K562 (cell line): ENCODE results near the gene FAM124A. TPM values are rescaled to one million over a fixed set of nuclear protein-coding genes. Genes with fewer than 3 reads are reported as not detected.

ENCODE experiments used
- ATAC-seq: fragments of 200-7000 bp; cut with Tn5 transposase; 3 replicates; pipeline ENCODE4 v1.9.1; 2020; ENCODE audit warnings: moderate library complexity
- BruUV-seq: library from RNA; stranded (reverse); fragments of 400-500 nt; replicated peaks from 2 replicates; lab custom pipeline; 2021; lab: Mats Ljungman, UMichigan
- CTCF ChIA-PET: fragments of 300-600 bp; formaldehyde crosslinking; extraction: SDS; loops from one replicate; lab custom pipeline; 2021; ENCODE audit warnings: low intra/inter-chr PET ratio; lab: Yijun Ruan, JAX
- POLR2A ChIA-PET: fragments of 300-600, 350-650 bp; sonication (Branson Sonifier 250); formaldehyde crosslinking; extraction: SDS; loops from one replicate; lab custom pipeline; 2021; ENCODE audit warnings: antibody characterized with exemption, inconsistent platforms; lab: Yijun Ruan, JAX
- DNase-seq, 4 experiments: peaks; one replicate each; pipeline versions ENCODE4 v3.0.0 to v3.0.0-alpha.2; 2011 to 2018; ENCODE audit warnings: low spot score in 3 of 4, mixed read lengths in 3 of 4; ENCODE audit errors: extremely low read depth in 1 of 4
- FAIRE-seq: peaks from 2 replicates; lab custom pipeline; 2011; peaks lifted over from hg19 to GRCh38; lab: Jason Lieb, UNC
- H2AFZ ChIP-seq: 2 replicates; pipeline ENCODE4 v1.6.0; 2011; ENCODE audit warnings: low read depth, low read length, control low read depth, inconsistent platforms
- H3K27ac ChIP-seq: fragments of 200-600 bp; 3 replicates; pipeline ENCODE4 v1.8.0; 2011; ENCODE audit warnings: low read depth, mild to moderate bottlenecking, control low read depth, inconsistent platforms, low read length, moderate library complexity, mixed read lengths; ENCODE audit errors: extremely low read depth
- H3K27me3 ChIP-seq, 2 experiments: fragments of 300-600 bp in 1 of 2; 2 replicates in 1 of 2; 3 replicates in 1 of 2; pipeline versions ENCODE4 v1.6.0 to v1.8.0; 2011; ENCODE audit warnings: inconsistent platforms in 2 of 2, low read length in 2 of 2, mild to moderate bottlenecking in 1 of 2, mixed read lengths in 1 of 2, moderate library complexity in 1 of 2; ENCODE audit not compliant: control insufficient read depth in 2 of 2, insufficient read depth in 2 of 2
- H3K36me3 ChIP-seq: fragments of 300-600 bp; 3 replicates; pipeline ENCODE4 v1.8.0; 2011; ENCODE audit warnings: mild to moderate bottlenecking, low read length, inconsistent platforms; ENCODE audit not compliant: control insufficient read depth, insufficient read depth
- H3K4me1 ChIP-seq, 2 experiments: fragments of 200-600 bp in 1 of 2; replicated peaks in 1 of 2; 2 replicates in 1 of 2; 3 replicates in 1 of 2; pipeline versions ENCODE4 v1.5.1 to v1.8.0; 2011; ENCODE audit warnings: inconsistent platforms in 2 of 2, low read length in 2 of 2, mild to moderate bottlenecking in 1 of 2, mixed read lengths in 1 of 2, moderate library complexity in 1 of 2; ENCODE audit not compliant: control insufficient read depth in 2 of 2, insufficient read depth in 2 of 2
- H3K4me2 ChIP-seq: 2 replicates; pipeline ENCODE4 v1.6.1; 2011; ENCODE audit warnings: low read length, control low read depth, inconsistent platforms, mixed read lengths; ENCODE audit not compliant: insufficient read depth
- H3K4me3 ChIP-seq: fragments of 200-600 bp; sonication (generic), shearing (Covaris generic); 2 replicates; pipeline ENCODE4 v1.5.1; 2016; ENCODE audit warnings: control low read depth, inconsistent platforms
- H3K79me2 ChIP-seq: fragments of 200-600 bp; 3 replicates; pipeline ENCODE4 v1.8.0; 2011; ENCODE audit warnings: low read length, inconsistent platforms; ENCODE audit not compliant: control insufficient read depth, insufficient read depth
- H3K9ac ChIP-seq, 2 experiments: 2 replicates each; pipeline versions ENCODE4 v1.6.0 to v1.6.1; 2011; ENCODE audit warnings: low read depth in 2 of 2, low read length in 2 of 2, control low read depth in 1 of 2, inconsistent platforms in 1 of 2, mild to moderate bottlenecking in 1 of 2, mixed read lengths in 1 of 2; ENCODE audit not compliant: insufficient read depth in 1 of 2
- H3K9me1 ChIP-seq: one replicate; pipeline ENCODE4 v1.6.0; 2011; ENCODE audit warnings: inconsistent platforms, mild to moderate bottlenecking, low read length, moderate library complexity; ENCODE audit not compliant: control insufficient read depth, insufficient read depth
- H3K9me3 ChIP-seq: replicated peaks from 2 replicates; pipeline ENCODE4 v1.5.1; 2011; ENCODE audit warnings: low read depth, low read length, inconsistent platforms; ENCODE audit not compliant: control insufficient read depth, insufficient read depth
- H4K20me1 ChIP-seq: replicated peaks from 2 replicates; pipeline ENCODE4 v1.6.1; 2011; ENCODE audit warnings: low read length, inconsistent platforms, mixed read lengths; ENCODE audit not compliant: control insufficient read depth, insufficient read depth
- NFATC3 ChIP-seq: fragments of 450-650 bp; IDR thresholded peaks from 2 replicates; pipeline ENCODE4 v1.6.1; 2017; ENCODE audit warnings: mild to moderate bottlenecking
- NR2C1 ChIP-seq, 2 experiments: fragments of 450-650 bp; IDR thresholded peaks; 2 replicates each; pipeline ENCODE4 v1.6.1; 2017; ENCODE audit warnings: mild to moderate bottlenecking in 2 of 2, antibody characterized with exemption in 1 of 2, inconsistent platforms in 1 of 2, missing compliant biosample characterization in 1 of 2, missing genetic modification characterization in 1 of 2
- RBM34 ChIP-seq: fragments of 200-400 bp; formaldehyde crosslinking; IDR thresholded peaks from 2 replicates; pipeline ENCODE4 v1.6.1; 2018; ENCODE audit warnings: low read length, borderline replicate concordance; ENCODE audit not compliant: insufficient read depth
- RNF219 ChIP-seq: fragments of 250-450 bp; sonication (Bioruptor Pico); IDR thresholded peaks from 2 replicates; pipeline ENCODE4 v1.5.0; 2022; ENCODE audit warnings: mild to moderate bottlenecking
- STAT5B ChIP-seq: fragments of 250-450 bp; sonication (Bioruptor Pico); IDR thresholded peaks from 2 replicates; pipeline ENCODE4 v1.8.0; 2021; ENCODE audit warnings: mild to moderate bottlenecking, inconsistent platforms
- TRIM24 ChIP-seq, 2 experiments: fragments of 450-650 bp; IDR thresholded peaks; 2 replicates each; pipeline ENCODE4 v1.6.1; 2016
- U2AF1 ChIP-seq: fragments of 200-400 bp; formaldehyde crosslinking; optimal IDR thresholded peaks from 2 replicates; pipeline ENCODE3; 2017; ENCODE audit warnings: mild to moderate bottlenecking, low read depth, low read length, moderate library complexity
- ZBTB43 ChIP-seq: sonication (generic); formaldehyde crosslinking; IDR thresholded peaks from 2 replicates; pipeline ENCODE4 v1.8.0; 2023; ENCODE audit warnings: mild to moderate bottlenecking, missing genetic modification reagents
- ZNF274 ChIP-seq: IDR thresholded peaks from 2 replicates; pipeline ENCODE4 v1.6.1; 2011; ENCODE audit warnings: low read depth, mild to moderate bottlenecking, low read length, moderate library complexity, borderline replicate concordance
- ZNF408 ChIP-seq: fragments of 250-450 bp; sonication (Bioruptor Pico); IDR thresholded peaks from 2 replicates; pipeline ENCODE4 v1.4.0; 2020; ENCODE audit warnings: low read depth, mild to moderate bottlenecking, moderate library complexity
- ZNF436 ChIP-seq: fragments of 250-450, 450-650 bp; sonication (Bioruptor Pico); formaldehyde crosslinking; IDR thresholded peaks from 2 replicates; pipeline ENCODE4 v1.7.0; 2020; ENCODE audit warnings: mild to moderate bottlenecking
- ZNF518B ChIP-seq: fragments of 250-450 bp; sonication (Bioruptor Pico); IDR thresholded peaks from 2 replicates; pipeline ENCODE4 v1.5.0; 2021; ENCODE audit warnings: mild to moderate bottlenecking, moderate library complexity
- ZNF561 ChIP-seq: fragments of 450-650 bp; formaldehyde crosslinking; conservative IDR thresholded peaks from 2 replicates; pipeline ENCODE4 v1.4.0; 2020; ENCODE audit warnings: mild to moderate bottlenecking, moderate library complexity
- WGBS: fragments of 100-300 bp; shearing (Covaris generic); methylation state at CpG from one replicate; pipeline ENCODE4 v1.1.6; 2016; ENCODE audit warnings: low coverage, mixed read lengths; ENCODE audit not compliant: insufficient coverage; ENCODE audit errors: missing lambda C conversion rate; 5-methylcytosine and 5-hydroxymethylcytosine counted together
- in situ Hi-C: fragments of 300-500 bp; cut with MboI; formaldehyde crosslinking; loops from 4 replicates; pipeline ENCODE4 v1.15.0; 2018; ENCODE audit warnings: inconsistent platforms, mixed read lengths
- intact Hi-C: fragments of 100-400 bp; cut with micrococcal nuclease; formaldehyde crosslinking; loops from 2 replicates; pipeline ENCODE4 v1.14.2; 2022
- polyA plus RNA-seq, 8 experiments: library from polyadenylated mRNA; depleted of rRNA in 4 of 8; stranded (reverse) in 5 of 8; unstranded in 3 of 8; fragments of >200 nt; fragmentation: Nextera tagmentation in 2 of 8; fragmentation: Illumina TruSeq in 1 of 8; extraction: Ambion mirVana in 2 of 8; extraction: Trizol in 1 of 8; gene quantifications; 2 replicates each; pipeline versions ENCODE4 v1.2.1 to v1.2.3, GENCODE V29; 2011 to 2014; ENCODE audit warnings: inconsistent platforms in 1 of 8, missing spikeins in 1 of 8
- total RNA-seq, 7 experiments: library from RNA; depleted of rRNA in 6 of 7; stranded (reverse); fragments of >200 nt in 6 of 7; fragmentation: Illumina TruSeq in 2 of 7; extraction: Trizol in 2 of 7; gene quantifications; 2 replicates each; pipeline versions ENCODE4 v1.2.1 to v1.2.3, GENCODE V29; 2011 to 2021; ENCODE audit warnings: low replicate concordance in 1 of 7
- TF ChIP-seq, protein P1 (sequence below): fragments of 450-650 bp; IDR thresholded peaks from one replicate; pipeline ENCODE4 v1.6.1; 2018; ENCODE audit warnings: mild to moderate bottlenecking, moderate library complexity; ENCODE audit not compliant: partially characterized antibody

The FAM124A gene
- total and polyA plus RNA-seq, 9 of the 15 experiments (the other 6 are each of a cell fraction or from before 2014, with no cell fraction given) = not detected

GRCh38 chr13:51323824-51324511, 101.8 kb downstream of the FAM124A start:
- DNase-seq (no peak), FAIRE-seq (no peak), ATAC-seq (no peak)
- Histone ChIP-seq H3K4me2 (no peak overlapping the region), H3K27ac (no peak overlapping the region), H3K27me3 (peaks cover 0 to 11% of the 10 kb centered on the region in 2 experiments; a peak in 3 of 5 replicates), H4K20me1 (no peaks in the 10 kb centered on the region), H3K4me3 (no peak overlapping the region), H3K4me1 (no peaks in the 10 kb centered on the region; a peak in 1 of 5 replicates), H2AFZ (no peak overlapping the region), H3K9me1 (no peaks in the 10 kb centered on the region), H3K79me2 (no peaks in the 10 kb centered on the region), H3K36me3 (no peaks in the 10 kb centered on the region), H3K9ac (no peak overlapping the region), H3K9me3 (no peaks in the 10 kb centered on the region)
- CTCF ChIA-PET = no interaction called here
- in situ Hi-C loops = no loop called here
- POLR2A ChIA-PET = no interaction called here
- BruUV-seq = no TSS peak
- WGBS = 0% methylated on average over 5 of the region's 5 CpGs
- intact Hi-C loops = no loop called here
- no peak for TF ChIP-seq RNF219
- TF ChIP-seq ZNF408 (CRISPR knock-in tag) = no peak
- TF ChIP-seq ZNF274 = no peak
- TF ChIP-seq, protein P1, sequence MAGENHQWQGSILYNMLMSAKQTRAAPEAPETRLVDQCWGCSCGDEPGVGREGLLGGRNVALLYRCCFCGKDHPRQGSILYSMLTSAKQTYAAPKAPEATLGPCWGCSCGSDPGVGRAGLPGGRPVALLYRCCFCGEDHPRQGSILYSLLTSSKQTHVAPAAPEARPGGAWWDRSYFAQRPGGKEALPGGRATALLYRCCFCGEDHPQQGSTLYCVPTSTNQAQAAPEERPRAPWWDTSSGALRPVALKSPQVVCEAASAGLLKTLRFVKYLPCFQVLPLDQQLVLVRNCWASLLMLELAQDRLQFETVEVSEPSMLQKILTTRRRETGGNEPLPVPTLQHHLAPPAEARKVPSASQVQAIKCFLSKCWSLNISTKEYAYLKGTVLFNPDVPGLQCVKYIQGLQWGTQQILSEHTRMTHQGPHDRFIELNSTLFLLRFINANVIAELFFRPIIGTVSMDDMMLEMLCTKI = no peak
- no peak for TF ChIP-seq ZNF518B (CRISPR knock-in tag)
- no peak for TF ChIP-seq STAT5B (CRISPR knock-in tag)
- no peak for TF ChIP-seq ZNF436 (CRISPR knock-in tag)
- TF ChIP-seq U2AF1 = no peak
- no peak for TF ChIP-seq ZBTB43 (CRISPR knock-in tag)
- TF ChIP-seq ZNF561 (CRISPR knock-in tag) = no peak
- TF ChIP-seq RBM34 = no peak
- no peak for TF ChIP-seq NR2C1 (IDR thresholded peaks at IDR 0.05)
- TF ChIP-seq NR2C1 (tag; IDR thresholded peaks at IDR 0.05) = no peak
- no peak for TF ChIP-seq TRIM24 (IDR thresholded peaks at IDR 0.05)
- TF ChIP-seq NFATC3 = no peak
